Subcutaneous abdominal adipose tissue (tissue), 5 donors: ENCODE measurements around the gene DGKB.
A peak's percentile ranks its signal among the peaks of the same experiment; 100 is the strongest.

Experiments
- H3K27ac ChIP-seq: one replicate; pipeline ENCODE4 v1.7.0; 2013; ENCODE audit warnings: low read depth, mild to moderate bottlenecking, inconsistent platforms, low read length, moderate library complexity
- H3K27me3 ChIP-seq, 5 donors: one replicate each; pipeline ENCODE4 v1.7.0; 2013; ENCODE audit warnings: low read length in 5 of 5, inconsistent platforms in 1 of 5; ENCODE audit not compliant: control insufficient read depth in 5 of 5, insufficient read depth in 4 of 5
- H3K36me3 ChIP-seq, 5 donors: one replicate each; pipeline ENCODE4 v1.7.0; 2013; ENCODE audit warnings: low read length in 5 of 5; ENCODE audit not compliant: control insufficient read depth in 5 of 5, insufficient read depth in 5 of 5
- H3K4me1 ChIP-seq, 5 donors: one replicate each; pipeline ENCODE4 v1.7.0; 2013; ENCODE audit warnings: low read length in 5 of 5, mild to moderate bottlenecking in 3 of 5, moderate library complexity in 1 of 5; ENCODE audit not compliant: control insufficient read depth in 5 of 5, insufficient read depth in 5 of 5
- H3K4me3 ChIP-seq, 5 donors: one replicate each; pipeline ENCODE4 v1.7.0; 2013; ENCODE audit warnings: low read length in 5 of 5, low read depth in 1 of 5
- H3K9ac ChIP-seq, 5 donors: one replicate each; pipeline ENCODE4 v1.7.0; 2013; ENCODE audit warnings: low read length in 5 of 5, mild to moderate bottlenecking in 4 of 5, moderate library complexity in 3 of 5
- H3K9me3 ChIP-seq, 5 donors: one replicate each; pipeline ENCODE4 v1.7.0; 2013; ENCODE audit warnings: low read length in 5 of 5; ENCODE audit not compliant: control insufficient read depth in 5 of 5
- donor health status: healthy.
- donor health status: healthy.
- donor health status: healthy.
- donor health status: healthy.
- donor health status: healthy.

DGKB gene

DNA sequence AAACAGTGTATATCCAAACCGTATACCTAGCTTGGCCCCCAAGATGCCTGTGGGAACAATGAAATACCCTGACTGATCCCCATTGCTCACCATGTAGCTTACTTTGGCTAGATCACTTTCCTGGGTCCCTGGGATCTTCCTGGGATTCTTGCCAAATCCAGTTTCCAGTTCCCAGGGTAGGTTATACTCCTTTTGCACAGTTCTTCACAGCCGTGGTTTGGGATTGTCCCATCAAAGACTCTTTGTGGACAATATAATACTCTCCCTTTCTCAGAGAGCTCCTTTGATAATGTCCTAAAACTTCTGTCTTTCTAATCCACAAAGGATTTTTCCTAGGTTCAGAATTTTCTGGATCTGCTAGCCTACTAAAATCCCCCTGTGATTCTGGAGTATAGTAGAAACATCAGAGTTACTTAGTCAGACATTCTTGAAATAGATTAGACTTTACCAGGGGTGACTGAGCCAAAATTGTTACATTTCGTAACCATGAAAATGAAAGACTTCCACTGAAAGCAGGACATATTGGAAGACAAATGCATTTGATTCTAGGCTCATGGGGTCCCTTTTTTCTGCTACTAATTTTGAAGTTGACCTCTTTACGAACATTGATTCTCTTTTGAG, 524.8 kb downstream of the DGKB start:
- H3K27me3 ChIP-seq: no peaks in the 10 kb centered on the region
- H3K4me1 ChIP-seq: peaks cover 0 to 16% (median 4%) of the 10 kb centered on the region in 5 donors
- no peak overlapping the region for H3K4me3 ChIP-seq
- peak overlapping the region; percentile 54 for H3K27ac ChIP-seq
- peak overlapping the region in 1 of 5 donors; percentile 20 for H3K9ac ChIP-seq
- H3K9me3 ChIP-seq: no peaks in the 10 kb centered on the region
- no peaks in the 10 kb centered on the region for H3K36me3 ChIP-seq

DNA sequence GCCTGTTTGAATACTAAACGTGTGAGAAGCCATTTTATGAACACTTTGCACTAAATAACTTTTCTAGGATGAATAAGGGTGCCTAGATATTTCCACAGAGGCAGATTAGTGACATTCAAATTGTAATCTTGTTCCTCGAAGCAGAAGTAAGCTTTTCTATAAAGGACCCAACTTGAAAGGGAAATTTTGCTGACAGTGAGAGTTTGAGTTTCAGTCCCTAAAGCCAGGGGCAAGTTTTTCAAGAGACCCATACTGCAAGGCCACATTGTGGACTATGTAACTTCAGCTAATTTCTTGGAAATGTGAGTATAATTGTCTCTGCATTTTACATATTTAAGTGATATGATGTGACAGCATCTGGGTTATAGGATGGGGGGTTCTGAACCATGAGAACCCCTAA, 525.8 kb downstream of the DGKB start:
- Histone ChIP-seq H3K9ac (no peak overlapping the region), H3K27ac (no peak overlapping the region), H3K36me3 (no peaks in the 10 kb centered on the region), H3K4me3 (no peak overlapping the region), H3K27me3 (no peaks in the 10 kb centered on the region), H3K9me3 (peaks cover 0 to 4% (median 0%) of the 10 kb centered on the region in 5 donors), H3K4me1 (peaks cover 0 to 16% (median 4%) of the 10 kb centered on the region in 5 donors)

DNA sequence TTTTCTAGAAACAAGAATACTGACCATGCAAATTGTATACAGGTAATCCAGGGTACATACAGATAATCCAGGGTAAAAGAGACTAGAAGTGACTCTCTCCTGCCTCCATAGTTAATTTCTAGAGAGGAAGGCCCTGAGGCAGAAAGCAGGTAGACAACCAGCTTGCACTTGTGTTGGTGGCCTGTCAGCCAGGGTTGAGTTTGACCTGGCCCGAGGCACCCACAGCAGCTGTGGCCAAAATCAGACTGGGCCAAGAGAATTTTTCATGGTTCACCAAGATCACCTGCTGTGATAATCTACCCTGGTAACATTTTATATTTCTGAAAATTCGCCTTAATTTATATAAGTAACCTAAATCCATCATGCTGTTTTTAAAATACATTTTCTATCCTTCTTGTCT, 526.6 kb downstream of the DGKB start:
- peaks cover 0 to 16% (median 4%) of the 10 kb centered on the region in 5 donors for H3K4me1 ChIP-seq
- peaks cover 0 to 5% (median 0%) of the 10 kb centered on the region in 5 donors for H3K9me3 ChIP-seq
- H3K27me3 ChIP-seq: no peaks in the 10 kb centered on the region
- no peaks in the 10 kb centered on the region for H3K36me3 ChIP-seq
- H3K27ac ChIP-seq: no peak overlapping the region
- no peak overlapping the region for H3K4me3 ChIP-seq
- H3K9ac ChIP-seq: no peak overlapping the region

DNA sequence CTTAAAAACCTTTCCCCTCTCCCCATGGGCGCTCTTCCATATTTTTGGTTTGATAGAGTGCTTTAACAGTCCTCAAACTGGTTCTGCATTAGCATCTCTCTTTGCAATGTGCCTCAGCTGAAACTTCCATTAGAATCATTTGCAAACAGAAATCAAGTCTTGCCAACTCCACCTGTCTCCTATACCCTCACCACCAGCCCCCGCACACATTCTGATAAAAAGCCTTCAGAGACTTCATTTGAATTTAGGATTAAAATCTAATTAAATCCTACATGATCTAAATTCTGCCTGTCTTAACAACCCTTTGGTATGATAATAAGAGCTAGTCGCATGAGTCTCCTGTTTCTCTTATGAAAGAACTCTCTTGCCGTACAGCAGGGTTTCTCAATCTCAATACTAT, 528.2 kb downstream of the DGKB start:
- H3K9me3 ChIP-seq: peaks cover 0 to 5% (median 0%) of the 10 kb centered on the region in 5 donors
- H3K4me3 ChIP-seq: no peak overlapping the region
- no peaks in the 10 kb centered on the region for H3K27me3 ChIP-seq
- H3K9ac ChIP-seq: no peak overlapping the region
- H3K27ac ChIP-seq: no peak overlapping the region
- H3K4me1 ChIP-seq: peaks cover 0 to 16% (median 4%) of the 10 kb centered on the region in 5 donors
- H3K36me3 ChIP-seq: no peaks in the 10 kb centered on the region

DNA sequence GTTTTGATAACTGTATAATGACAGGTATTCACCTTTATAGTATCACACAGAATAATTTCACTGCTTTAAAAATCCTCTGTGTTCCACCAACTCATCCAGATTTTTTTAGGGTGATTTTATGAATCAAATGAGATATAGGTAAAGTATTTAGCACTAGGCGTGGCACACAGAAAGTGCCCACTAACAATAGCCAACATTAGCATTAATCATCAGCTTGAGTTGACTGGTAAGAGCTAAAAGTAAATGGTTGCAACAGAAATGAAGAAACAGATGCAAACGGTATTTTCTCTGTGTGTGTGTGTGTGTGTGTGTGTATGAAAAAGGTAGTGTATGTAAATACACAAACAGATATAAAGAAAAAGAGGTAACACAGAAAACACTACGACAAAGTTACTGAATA, 534.3 kb downstream of the DGKB start:
- Histone ChIP-seq H3K36me3 (no peaks in the 10 kb centered on the region), H3K27ac (no peak overlapping the region), H3K4me1 (no peaks in the 10 kb centered on the region), H3K27me3 (no peaks in the 10 kb centered on the region), H3K9ac (no peak overlapping the region), H3K4me3 (no peak overlapping the region), H3K9me3 (peaks cover 0 to 5% (median 0%) of the 10 kb centered on the region in 5 donors)

DNA sequence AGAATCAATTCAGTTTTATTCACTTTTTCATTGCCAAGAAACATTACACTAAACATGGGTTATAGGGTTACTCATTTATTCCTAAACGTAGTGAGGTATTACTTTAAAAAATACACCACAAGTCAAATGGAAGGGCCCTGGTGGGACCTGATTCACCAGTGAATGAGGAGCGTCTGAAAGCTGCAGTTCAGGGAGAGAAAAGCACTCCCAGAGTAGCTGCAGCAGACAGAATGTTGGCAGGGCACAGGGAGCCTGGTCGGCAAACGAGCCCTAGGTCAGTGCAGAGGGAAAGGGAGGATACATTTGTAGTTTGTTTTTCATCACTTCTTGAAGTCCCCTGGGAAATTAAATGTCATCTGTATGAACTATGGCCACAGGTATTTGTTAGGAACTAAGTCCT, 551.4 kb downstream of the DGKB start:
- Histone ChIP-seq H3K36me3 (no peaks in the 10 kb centered on the region), H3K4me3 (no peak overlapping the region), H3K9ac (no peak overlapping the region), H3K27me3 (no peaks in the 10 kb centered on the region), H3K9me3 (no peaks in the 10 kb centered on the region), H3K4me1 (no peaks in the 10 kb centered on the region), H3K27ac (no peak overlapping the region)

DNA sequence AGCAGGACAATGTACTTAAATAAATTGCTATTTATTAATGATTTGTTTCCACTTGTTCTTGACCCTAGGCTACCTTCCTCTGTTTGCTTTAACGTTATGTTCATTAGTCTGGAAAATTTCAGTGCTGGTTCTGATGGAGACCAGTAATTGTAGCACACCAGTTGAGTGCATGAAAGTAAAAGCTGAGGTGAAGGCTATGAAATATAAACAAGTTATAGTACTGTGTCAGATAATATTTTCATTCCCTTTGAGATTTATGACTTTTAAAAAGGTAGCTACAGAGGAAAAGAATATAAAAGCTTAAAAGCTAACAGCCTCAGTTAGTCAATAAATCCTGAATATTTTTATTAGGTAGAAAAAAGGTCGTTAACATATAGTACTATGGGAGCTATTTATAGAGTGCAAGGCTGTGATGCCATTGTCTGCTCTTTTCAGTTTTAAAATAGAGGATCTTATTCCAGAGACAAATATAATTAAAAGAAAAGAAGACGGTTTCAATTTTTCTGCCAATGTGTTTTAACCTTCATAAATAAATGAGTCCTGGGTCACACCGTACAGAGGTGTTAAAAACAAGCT, 561.3 kb downstream of the DGKB start:
- Histone ChIP-seq H3K27me3 (no peaks in the 10 kb centered on the region), H3K27ac (no peak overlapping the region), H3K4me3 (no peak overlapping the region), H3K9me3 (no peaks in the 10 kb centered on the region), H3K4me1 (no peaks in the 10 kb centered on the region), H3K9ac (no peak overlapping the region), H3K36me3 (no peaks in the 10 kb centered on the region)

DNA sequence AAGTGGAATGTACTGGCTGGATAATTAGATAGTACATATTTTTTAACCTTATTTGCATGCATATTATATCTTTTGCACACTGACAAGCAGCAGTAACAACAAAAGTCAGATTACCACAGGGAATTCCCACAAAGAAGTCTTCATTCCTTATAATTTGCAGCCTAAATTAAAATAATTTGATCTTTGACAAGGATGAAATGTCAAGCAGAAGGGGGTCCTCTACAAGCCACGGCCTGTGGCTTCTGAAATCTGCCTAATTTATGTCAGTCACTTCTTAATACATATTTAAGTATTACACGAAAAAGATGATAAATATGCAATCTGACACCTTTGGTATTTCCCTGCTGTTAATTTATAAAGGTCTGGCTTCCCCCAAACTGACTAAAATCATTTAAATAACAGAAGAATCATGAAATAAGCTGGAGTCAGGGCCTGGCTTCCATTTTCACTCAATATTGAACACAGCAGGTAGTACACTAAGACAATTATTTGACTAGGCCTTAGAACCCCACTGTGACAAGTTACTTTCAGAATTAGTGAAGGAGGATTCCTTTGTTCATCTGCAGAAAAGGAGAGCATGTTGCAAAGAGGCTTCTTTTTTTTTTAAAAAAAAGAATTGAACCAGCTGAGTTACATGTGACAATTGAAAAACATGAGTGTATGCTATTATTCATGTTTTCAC, 562.0 kb downstream of the DGKB start:
- Histone ChIP-seq H3K27ac (no peak overlapping the region), H3K4me3 (no peak overlapping the region), H3K9ac (no peak overlapping the region), H3K9me3 (no peaks in the 10 kb centered on the region), H3K36me3 (no peaks in the 10 kb centered on the region), H3K27me3 (no peaks in the 10 kb centered on the region), H3K4me1 (no peaks in the 10 kb centered on the region)

DNA sequence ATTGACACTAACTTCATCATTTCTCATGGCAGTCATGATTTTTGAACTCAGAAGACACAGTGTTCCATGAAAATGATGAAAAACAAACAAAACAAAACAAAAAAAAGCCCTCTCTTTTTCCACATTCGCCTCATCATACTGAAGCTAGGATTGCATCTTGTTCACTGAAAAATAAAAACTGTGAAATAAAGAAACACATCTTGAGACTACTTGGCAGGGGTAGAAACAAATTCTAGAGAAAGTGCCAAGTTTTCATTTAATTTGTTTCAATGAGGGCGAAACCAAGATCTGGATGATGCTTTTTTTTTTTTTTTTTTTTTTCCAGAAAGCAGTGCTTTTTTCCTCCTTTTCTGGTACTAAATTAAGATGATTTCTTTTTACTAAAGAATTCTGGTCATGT, 562.7 kb downstream of the DGKB start:
- H3K9ac ChIP-seq: no peak overlapping the region
- H3K36me3 ChIP-seq: no peaks in the 10 kb centered on the region
- no peak overlapping the region for H3K27ac ChIP-seq

DNA sequence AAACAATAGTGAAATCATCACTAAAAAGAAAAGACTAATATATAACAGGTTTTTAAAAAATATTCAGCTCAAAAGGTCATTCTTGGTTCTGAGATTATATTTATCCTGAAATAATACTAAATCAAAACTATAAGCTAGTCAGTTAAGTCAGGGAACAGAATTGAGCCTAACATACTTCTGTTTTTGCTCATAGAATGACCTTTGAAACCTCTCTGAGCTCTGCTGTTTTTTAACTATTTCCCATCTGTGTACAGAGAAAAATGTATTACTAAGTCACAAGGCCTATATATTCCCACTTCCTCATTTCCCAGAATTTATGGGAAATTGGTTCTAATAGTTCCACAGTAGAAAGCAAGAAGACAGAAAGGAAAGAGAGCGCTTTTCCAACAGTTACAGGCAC, 566.3 kb downstream of the DGKB start:
- no peaks in the 10 kb centered on the region for H3K27me3 ChIP-seq
- no peak overlapping the region for H3K27ac ChIP-seq
- H3K36me3 ChIP-seq: no peaks in the 10 kb centered on the region
- H3K4me1 ChIP-seq: no peaks in the 10 kb centered on the region
- H3K9me3 ChIP-seq: no peaks in the 10 kb centered on the region
- H3K9ac ChIP-seq: no peak overlapping the region
- H3K4me3 ChIP-seq: no peak overlapping the region

More for the DNA sequence above, 562.7 kb downstream of the DGKB start:
- H3K4me3 ChIP-seq: no peak overlapping the region
- H3K9me3 ChIP-seq: no peaks in the 10 kb centered on the region
- H3K4me1 ChIP-seq: no peaks in the 10 kb centered on the region
- H3K27me3 ChIP-seq: no peaks in the 10 kb centered on the region
